HCT116 (cell line): ENCODE measurements around the gene ABL1.

Experiments used
- CTCF ChIP-seq, 3 experiments: fragments of 200-600 bp in 1 of 3; sonication (generic) in 1 of 3; IDR thresholded peaks in 2 of 3; conservative IDR thresholded peaks in 1 of 3; 2 replicates each; pipeline ENCODE4 v1.5.1; 2012 to 2017; ENCODE audit warnings: low read depth in 2 of 3, low read length in 2 of 3, antibody characterized with exemption in 1 of 3, borderline replicate concordance in 1 of 3, control low read depth in 1 of 3, mild to moderate bottlenecking in 1 of 3, mixed read lengths in 1 of 3, mixed run types in 1 of 3, moderate library complexity in 1 of 3; ENCODE audit not compliant: insufficient read depth in 1 of 3
- POLR2A ChIP-seq: IDR thresholded peaks from 2 replicates; pipeline ENCODE4 v1.7.0; 2011; ENCODE audit warnings: borderline replicate concordance; ENCODE audit not compliant: insufficient read depth, insufficient read length; ENCODE audit errors: extremely low read depth
- POLR2AphosphoS5 ChIP-seq: IDR thresholded peaks from 2 replicates; pipeline ENCODE4 v1.6.1; 2011; ENCODE audit warnings: mild to moderate bottlenecking, low read depth, low read length, moderate library complexity
- RAD21 ChIP-seq: IDR thresholded peaks from 2 replicates; pipeline ENCODE4 v1.6.1; 2012; ENCODE audit warnings: low read depth, mild to moderate bottlenecking
- SRF ChIP-seq: IDR thresholded peaks from 2 replicates; pipeline ENCODE4 v1.6.1; 2012; ENCODE audit warnings: low read depth
- TCF7L2 ChIP-seq: IDR thresholded peaks from 2 replicates; pipeline ENCODE4 v1.7.0; 2011; ENCODE audit warnings: borderline replicate concordance, inconsistent platforms; ENCODE audit not compliant: insufficient read depth, insufficient read length; ENCODE audit errors: extremely low read depth
- ZBTB33 ChIP-seq: IDR thresholded peaks from 2 replicates; pipeline ENCODE4 v1.6.1; 2011; ENCODE audit warnings: mild to moderate bottlenecking, low read length, moderate library complexity; ENCODE audit not compliant: insufficient replicate concordance; ENCODE audit errors: extremely low read depth
- TF ChIP-seq, protein P1 (sequence below): IDR thresholded peaks from 2 replicates; pipeline ENCODE4 v1.6.1; 2012; ENCODE audit warnings: low read depth

GRCh38 chr9:130786526-130786925 is 48.5 kb upstream of the ABL1 start:
- TF ChIP-seq POLR2AphosphoS5 (no peak), CTCF (IDR thresholded peaks at IDR 0.05 in 2 of 3, conservative IDR thresholded peaks at IDR 0.05 in 1 of 3; ENCODE audit: borderline replicate concordance in 1 of 3, insufficient read depth in 1 of 3, low read depth in 2 of 3, low read length in 2 of 3) (no peak), TCF7L2 (no peak), SRF (no peak), ZBTB33 (no peak), RAD21 (no peak), POLR2A (no peak)
- TF ChIP-seq, protein P1, sequence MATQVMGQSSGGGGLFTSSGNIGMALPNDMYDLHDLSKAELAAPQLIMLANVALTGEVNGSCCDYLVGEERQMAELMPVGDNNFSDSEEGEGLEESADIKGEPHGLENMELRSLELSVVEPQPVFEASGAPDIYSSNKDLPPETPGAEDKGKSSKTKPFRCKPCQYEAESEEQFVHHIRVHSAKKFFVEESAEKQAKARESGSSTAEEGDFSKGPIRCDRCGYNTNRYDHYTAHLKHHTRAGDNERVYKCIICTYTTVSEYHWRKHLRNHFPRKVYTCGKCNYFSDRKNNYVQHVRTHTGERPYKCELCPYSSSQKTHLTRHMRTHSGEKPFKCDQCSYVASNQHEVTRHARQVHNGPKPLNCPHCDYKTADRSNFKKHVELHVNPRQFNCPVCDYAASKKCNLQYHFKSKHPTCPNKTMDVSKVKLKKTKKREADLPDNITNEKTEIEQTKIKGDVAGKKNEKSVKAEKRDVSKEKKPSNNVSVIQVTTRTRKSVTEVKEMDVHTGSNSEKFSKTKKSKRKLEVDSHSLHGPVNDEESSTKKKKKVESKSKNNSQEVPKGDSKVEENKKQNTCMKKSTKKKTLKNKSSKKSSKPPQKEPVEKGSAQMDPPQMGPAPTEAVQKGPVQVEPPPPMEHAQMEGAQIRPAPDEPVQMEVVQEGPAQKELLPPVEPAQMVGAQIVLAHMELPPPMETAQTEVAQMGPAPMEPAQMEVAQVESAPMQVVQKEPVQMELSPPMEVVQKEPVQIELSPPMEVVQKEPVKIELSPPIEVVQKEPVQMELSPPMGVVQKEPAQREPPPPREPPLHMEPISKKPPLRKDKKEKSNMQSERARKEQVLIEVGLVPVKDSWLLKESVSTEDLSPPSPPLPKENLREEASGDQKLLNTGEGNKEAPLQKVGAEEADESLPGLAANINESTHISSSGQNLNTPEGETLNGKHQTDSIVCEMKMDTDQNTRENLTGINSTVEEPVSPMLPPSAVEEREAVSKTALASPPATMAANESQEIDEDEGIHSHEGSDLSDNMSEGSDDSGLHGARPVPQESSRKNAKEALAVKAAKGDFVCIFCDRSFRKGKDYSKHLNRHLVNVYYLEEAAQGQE = no peak
